Measurements from ENCODE around the gene BGLAP.

DNA sequence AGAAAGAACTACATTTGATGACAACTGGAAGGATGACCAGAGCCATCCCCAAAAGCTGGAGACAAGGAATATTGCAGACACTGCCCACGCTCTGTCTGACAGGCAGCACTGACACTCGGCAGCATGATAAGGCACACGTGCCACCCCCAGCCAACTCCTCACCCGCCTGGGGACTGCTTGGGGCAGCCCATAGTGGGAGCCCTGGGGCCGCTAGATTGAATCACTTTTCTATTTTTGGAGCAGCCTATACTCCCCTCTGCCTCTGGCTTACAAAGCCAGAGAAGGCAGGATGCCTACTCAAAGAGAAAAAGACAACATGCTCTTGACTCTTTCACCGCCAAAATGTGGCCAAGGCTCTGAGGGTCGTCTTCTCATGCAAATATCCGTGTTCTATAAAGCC, 39.3 kb downstream of the BGLAP start:
- TF ChIP-seq CTCF (IDR thresholded peaks at IDR 0.05 in 2 of 3, conservative IDR thresholded peaks at IDR 0.05 in 1 of 3; ENCODE audit: borderline replicate concordance in 1 of 3, insufficient read depth in 1 of 3, low read depth in 2 of 3, low read length in 2 of 3) (0 out of 6 replicates have a peak, but pooled peaks of 1 of the 3 experiments have one; percentile 6), EZH2 (IDR thresholded peaks at IDR 0.05) (no peak)
